Measurements from ENCODE around the gene TMEM14B. TPM values are rescaled to one million over a fixed set of nuclear protein-coding genes. Genes with fewer than 3 reads are reported as not detected.

TMEM14B gene
- total and polyA plus RNA-seq, 9 of the 15 experiments (the other 6 are each of a cell fraction or from before 2014, with no cell fraction given), result 174 to 862 (median 263) TPM

DNA sequence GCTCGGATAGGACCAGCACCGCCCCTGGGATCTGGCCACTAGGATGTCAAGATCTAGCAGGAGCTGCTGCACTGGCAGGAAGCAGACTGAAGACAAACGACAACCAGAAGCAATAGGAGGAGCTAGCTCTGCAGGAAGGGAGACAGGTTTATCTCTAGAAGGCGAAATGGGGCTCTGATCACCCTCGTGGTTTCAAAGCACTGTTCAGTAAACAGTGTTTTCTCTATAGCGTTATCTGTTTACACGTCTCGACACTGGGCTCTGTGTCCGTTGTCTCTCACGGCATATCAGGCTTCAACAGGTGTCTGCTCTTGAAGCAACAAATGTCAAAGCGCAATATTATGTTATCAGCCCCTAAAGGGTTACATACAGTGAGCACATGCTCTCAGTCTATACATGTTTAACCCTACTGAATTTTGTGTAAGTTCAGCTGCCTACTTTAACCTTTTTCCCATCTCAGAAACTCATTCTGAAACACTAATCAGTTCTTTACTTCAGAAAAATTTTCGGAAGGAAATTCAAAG lies 23.8 kb downstream of the TMEM14B start (continued):
- TF ChIP-seq REST (IDR thresholded peaks at IDR 0.05; ENCODE audit: borderline replicate concordance) (peak; percentile 30; the same call in 1 of the 2 replicates), REST (CRISPR knock-in tag; IDR thresholded peaks at IDR 0.05; ENCODE audit: low read depth) (no peak), STAT5A (IDR thresholded peaks at IDR 0.05; ENCODE audit: borderline replicate concordance, low read length) (peak; percentile 86), ELF1 (tag; IDR thresholded peaks at IDR 0.05) (no peak), FOXP1 (CRISPR knock-in tag; IDR thresholded peaks at IDR 0.05) (peak; percentile 99), ARID3A (IDR thresholded peaks at IDR 0.05; ENCODE audit: borderline replicate concordance, low read depth, low read length) (0 out of 2 replicates have a peak, but pooled peaks have one; percentile 65)
- TF ChIP-seq, protein P1, sequence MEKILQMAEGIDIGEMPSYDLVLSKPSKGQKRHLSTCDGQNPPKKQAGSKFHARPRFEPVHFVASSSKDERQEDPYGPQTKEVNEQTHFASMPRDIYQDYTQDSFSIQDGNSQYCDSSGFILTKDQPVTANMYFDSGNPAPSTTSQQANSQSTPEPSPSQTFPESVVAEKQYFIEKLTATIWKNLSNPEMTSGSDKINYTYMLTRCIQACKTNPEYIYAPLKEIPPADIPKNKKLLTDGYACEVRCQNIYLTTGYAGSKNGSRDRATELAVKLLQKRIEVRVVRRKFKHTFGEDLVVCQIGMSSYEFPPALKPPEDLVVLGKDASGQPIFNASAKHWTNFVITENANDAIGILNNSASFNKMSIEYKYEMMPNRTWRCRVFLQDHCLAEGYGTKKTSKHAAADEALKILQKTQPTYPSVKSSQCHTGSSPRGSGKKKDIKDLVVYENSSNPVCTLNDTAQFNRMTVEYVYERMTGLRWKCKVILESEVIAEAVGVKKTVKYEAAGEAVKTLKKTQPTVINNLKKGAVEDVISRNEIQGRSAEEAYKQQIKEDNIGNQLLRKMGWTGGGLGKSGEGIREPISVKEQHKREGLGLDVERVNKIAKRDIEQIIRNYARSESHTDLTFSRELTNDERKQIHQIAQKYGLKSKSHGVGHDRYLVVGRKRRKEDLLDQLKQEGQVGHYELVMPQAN (IDR thresholded peaks at IDR 0.05; ENCODE audit: borderline replicate concordance), result peak; percentile 68
- TF ChIP-seq, protein P2, sequence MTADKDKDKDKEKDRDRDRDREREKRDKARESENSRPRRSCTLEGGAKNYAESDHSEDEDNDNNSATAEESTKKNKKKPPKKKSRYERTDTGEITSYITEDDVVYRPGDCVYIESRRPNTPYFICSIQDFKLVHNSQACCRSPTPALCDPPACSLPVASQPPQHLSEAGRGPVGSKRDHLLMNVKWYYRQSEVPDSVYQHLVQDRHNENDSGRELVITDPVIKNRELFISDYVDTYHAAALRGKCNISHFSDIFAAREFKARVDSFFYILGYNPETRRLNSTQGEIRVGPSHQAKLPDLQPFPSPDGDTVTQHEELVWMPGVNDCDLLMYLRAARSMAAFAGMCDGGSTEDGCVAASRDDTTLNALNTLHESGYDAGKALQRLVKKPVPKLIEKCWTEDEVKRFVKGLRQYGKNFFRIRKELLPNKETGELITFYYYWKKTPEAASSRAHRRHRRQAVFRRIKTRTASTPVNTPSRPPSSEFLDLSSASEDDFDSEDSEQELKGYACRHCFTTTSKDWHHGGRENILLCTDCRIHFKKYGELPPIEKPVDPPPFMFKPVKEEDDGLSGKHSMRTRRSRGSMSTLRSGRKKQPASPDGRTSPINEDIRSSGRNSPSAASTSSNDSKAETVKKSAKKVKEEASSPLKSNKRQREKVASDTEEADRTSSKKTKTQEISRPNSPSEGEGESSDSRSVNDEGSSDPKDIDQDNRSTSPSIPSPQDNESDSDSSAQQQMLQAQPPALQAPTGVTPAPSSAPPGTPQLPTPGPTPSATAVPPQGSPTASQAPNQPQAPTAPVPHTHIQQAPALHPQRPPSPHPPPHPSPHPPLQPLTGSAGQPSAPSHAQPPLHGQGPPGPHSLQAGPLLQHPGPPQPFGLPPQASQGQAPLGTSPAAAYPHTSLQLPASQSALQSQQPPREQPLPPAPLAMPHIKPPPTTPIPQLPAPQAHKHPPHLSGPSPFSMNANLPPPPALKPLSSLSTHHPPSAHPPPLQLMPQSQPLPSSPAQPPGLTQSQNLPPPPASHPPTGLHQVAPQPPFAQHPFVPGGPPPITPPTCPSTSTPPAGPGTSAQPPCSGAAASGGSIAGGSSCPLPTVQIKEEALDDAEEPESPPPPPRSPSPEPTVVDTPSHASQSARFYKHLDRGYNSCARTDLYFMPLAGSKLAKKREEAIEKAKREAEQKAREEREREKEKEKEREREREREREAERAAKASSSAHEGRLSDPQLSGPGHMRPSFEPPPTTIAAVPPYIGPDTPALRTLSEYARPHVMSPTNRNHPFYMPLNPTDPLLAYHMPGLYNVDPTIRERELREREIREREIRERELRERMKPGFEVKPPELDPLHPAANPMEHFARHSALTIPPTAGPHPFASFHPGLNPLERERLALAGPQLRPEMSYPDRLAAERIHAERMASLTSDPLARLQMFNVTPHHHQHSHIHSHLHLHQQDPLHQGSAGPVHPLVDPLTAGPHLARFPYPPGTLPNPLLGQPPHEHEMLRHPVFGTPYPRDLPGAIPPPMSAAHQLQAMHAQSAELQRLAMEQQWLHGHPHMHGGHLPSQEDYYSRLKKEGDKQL (CRISPR knock-in tag; IDR thresholded peaks at IDR 0.05; ENCODE audit: borderline replicate concordance), result no peak
